ENCODE data around the gene ACBD3. TPM values are rescaled to one million over a fixed set of nuclear protein-coding genes. Genes with fewer than 3 reads are reported as not detected.

ACBD3 gene
- total and polyA plus RNA-seq, 2 of the 8 experiments (the other 6 are each of a cell fraction or from before 2014, with no cell fraction given): 8.4 to 29.4 TPM

DNA sequence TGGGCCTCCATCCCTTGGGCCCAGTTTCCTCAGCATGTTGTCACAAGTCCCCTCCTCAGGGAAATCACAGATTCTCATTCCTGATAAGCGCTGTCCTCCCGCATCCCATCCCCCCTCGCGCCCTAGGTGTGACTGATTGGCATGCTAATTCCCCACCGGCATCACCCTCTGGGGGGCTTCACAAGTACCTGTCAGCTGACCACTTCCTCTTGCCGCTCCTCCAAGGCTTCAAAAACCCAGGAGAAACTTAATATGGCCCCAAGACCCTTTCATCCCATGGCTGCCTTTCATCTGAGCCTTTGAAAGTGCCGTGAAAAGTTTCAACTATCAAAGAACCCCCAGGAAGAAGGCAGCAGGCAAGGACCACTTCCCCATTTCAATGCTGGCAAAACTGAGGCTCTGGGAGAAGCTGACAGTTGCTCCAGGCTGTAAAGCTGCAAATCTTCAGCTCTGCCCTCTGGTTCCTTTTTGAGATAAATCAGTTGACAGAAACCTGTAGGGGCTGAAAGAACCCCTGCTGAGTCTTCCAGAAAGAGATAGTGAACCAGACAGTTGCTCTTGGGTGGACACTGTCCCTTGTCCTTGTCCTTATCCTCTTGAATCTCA, 24.1 kb upstream of the ACBD3 start:
- H2BK20ac ChIP-seq (ENCODE audit: low read length): peak overlapping the region; percentile 66; the same call in 1 of the 2 replicates
- ChIA-PET CTCF (ENCODE audit: partially characterized antibody) (interaction anchor here (0.9 to 6.3 kb wide), 9 partner anchors 10 to 115 kb away, joined by 3 to 39 read pairs (median 6); partner anchors contain the start of gene MIXL1), POLR2A (ENCODE audit: partially characterized antibody) (interaction anchor here (0.7 to 1.5 kb wide), 3 partner anchors 9 to 87 kb away, joined by 3 to 4 read pairs (median 3); partner anchors contain the start of gene MIXL1)
- no peak overlapping the region for H2AK5ac ChIP-seq (ENCODE audit: low read depth, low read length)
- H3K9ac ChIP-seq (replicated peaks in 1 of 4; ENCODE audit: extremely low read depth in 1 of 4, low read depth in 3 of 4, low read length in 3 of 4): no peak overlapping the region
- H2BK5ac ChIP-seq (ENCODE audit: low read depth, low read length): peak overlapping the region; percentile 71; the same call in 1 of the 2 replicates
- H3K23me2 ChIP-seq (ENCODE audit: low read depth, low read length): no peaks in the 10 kb centered on the region
- H3K79me1 ChIP-seq (ENCODE audit: low read depth, low read length): no peaks in the 10 kb centered on the region
- no peak overlapping the region for H3K4ac ChIP-seq (replicated peaks; ENCODE audit: insufficient read length, low read depth, low read length)
- DNase-seq (ENCODE audit: low read depth in 1 of 2, low spot score in 2 of 2) (no peak), FAIRE-seq (no peak)
- 0 out of 2 replicates have a peak overlapping the region, but pooled peaks have one; percentile 20 for H2BK15ac ChIP-seq (ENCODE audit: low read length)
- H4K5ac ChIP-seq (ENCODE audit: insufficient read length, low read depth, low read length): no peak overlapping the region
- H3K27ac ChIP-seq (ENCODE audit: low read depth, low read length): no peak overlapping the region
- no peak overlapping the region for H3K14ac ChIP-seq (ENCODE audit: insufficient read length)
- H3K56ac ChIP-seq (replicated peaks; ENCODE audit: insufficient read length, low read depth, low read length): no peak overlapping the region
- no peaks in the 10 kb centered on the region for H3K36me3 ChIP-seq (ENCODE audit: control insufficient read depth in 2 of 4, insufficient read depth in 4 of 4, low read length in 3 of 4)
- peak overlapping the region in 2 of 4 experiments; percentile 7 to 20; a peak in 2 of 8 replicates for H3K4me3 ChIP-seq (ENCODE audit: extremely low read depth in 1 of 4, insufficient read depth in 2 of 4, low read depth in 3 of 4, low read length in 4 of 4)
- H3K4me2 ChIP-seq (ENCODE audit: insufficient read depth in 1 of 2, low read depth in 2 of 2, low read length in 2 of 2): peak overlapping the region; percentile 43 to 53; a peak in 3 of 4 replicates
- peaks cover 0 to 4% (median 1%) of the 10 kb centered on the region in 4 experiments; a peak in 2 of 7 replicates for H3K27me3 ChIP-seq (replicated peaks in 1 of 4; ENCODE audit: control insufficient read depth in 3 of 4, extremely low read depth in 1 of 4, insufficient read depth in 3 of 4, low read length in 3 of 4)
- H3K23ac ChIP-seq (ENCODE audit: insufficient read length): no peak overlapping the region
- peak overlapping the region; percentile 3 for H4K91ac ChIP-seq (replicated peaks; ENCODE audit: insufficient read length, low read length)
- peaks cover 2 to 19% (median 8%) of the 10 kb centered on the region in 4 experiments for H3K4me1 ChIP-seq (replicated peaks in 1 of 4; ENCODE audit: control insufficient read depth in 3 of 4, insufficient read depth in 4 of 4, low read length in 3 of 4)
- H3K9me3 ChIP-seq (ENCODE audit: insufficient read depth in 2 of 2, low read depth in 1 of 2, low read length in 1 of 2): no peaks in the 10 kb centered on the region
- no peaks in the 10 kb centered on the region for H3K79me2 ChIP-seq (ENCODE audit: control insufficient read depth in 1 of 2, insufficient read depth in 2 of 2, low read length in 2 of 2)
- H3K18ac ChIP-seq (ENCODE audit: extremely low read depth, low read length): 0 out of 2 replicates have a peak overlapping the region, but pooled peaks have one; percentile 20
- no peaks in the 10 kb centered on the region for H4K20me1 ChIP-seq (replicated peaks in 1 of 2; ENCODE audit: control insufficient read depth in 1 of 2, insufficient read depth in 2 of 2, low read length in 2 of 2)
- 24% methylated on average over 7 of the region's 7 CpGs; no CpG with 5 or more reads in 1 of the 2 experiments for WGBS, 2 experiments (ENCODE audit: extremely low coverage in 1 of 2, insufficient coverage in 1 of 2, insufficient read length in 1 of 2, insufficient replicate concordance in 2 of 2, low coverage in 1 of 2, low lambda C conversion rate in 2 of 2, missing lambda C conversion rate in 1 of 2)
- H2AFZ ChIP-seq (ENCODE audit: low read length): no peak overlapping the region
- no peak overlapping the region for H4K8ac ChIP-seq (ENCODE audit: extremely low read depth, insufficient read depth, low read length)
- no peak overlapping the region for H2BK120ac ChIP-seq (replicated peaks; ENCODE audit: low read depth, low read length)
- peak overlapping the region; percentile 97; the same call in 1 of the 2 replicates for H2BK12ac ChIP-seq (ENCODE audit: low read depth, low read length)
- 0 out of 2 replicates have a peak, but pooled peaks have one; percentile 9 for TF ChIP-seq YY1 (IDR thresholded peaks at IDR 0.05; ENCODE audit: low read depth, low read length)
- peak; percentile 95; the same call in 1 of the 2 replicates for TF ChIP-seq KDM1A (IDR thresholded peaks at IDR 0.05; ENCODE audit: borderline replicate concordance, low read length)
- TF ChIP-seq, protein P1, sequence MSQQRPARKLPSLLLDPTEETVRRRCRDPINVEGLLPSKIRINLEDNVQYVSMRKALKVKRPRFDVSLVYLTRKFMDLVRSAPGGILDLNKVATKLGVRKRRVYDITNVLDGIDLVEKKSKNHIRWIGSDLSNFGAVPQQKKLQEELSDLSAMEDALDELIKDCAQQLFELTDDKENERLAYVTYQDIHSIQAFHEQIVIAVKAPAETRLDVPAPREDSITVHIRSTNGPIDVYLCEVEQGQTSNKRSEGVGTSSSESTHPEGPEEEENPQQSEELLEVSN (IDR thresholded peaks at IDR 0.05): peak; percentile 45; the same call in 1 of the 2 replicates
- TF ChIP-seq SRF (IDR thresholded peaks at IDR 0.05; ENCODE audit: low read depth, low read length): no peak
- no peak for TF ChIP-seq SAP30 (IDR thresholded peaks at IDR 0.05; ENCODE audit: insufficient read depth, insufficient replicate concordance, low read length)
- TF ChIP-seq BRCA1 (IDR thresholded peaks at IDR 0.05; ENCODE audit: low read depth, low read length): no peak
- no peak for TF ChIP-seq BACH1 (IDR thresholded peaks at IDR 0.05; ENCODE audit: low read length)
- TF ChIP-seq TBP (IDR thresholded peaks at IDR 0.05; ENCODE audit: low read depth, low read length): no peak
- no peak for TF ChIP-seq PHF8 (conservative IDR thresholded peaks at IDR 0.05; ENCODE audit: low read depth, low read length)
